Gastrocnemius medialis (tissue), 4 donors: ENCODE data around the gene CHTF8. TPM values are rescaled to one million over a fixed set of nuclear protein-coding genes. Genes with fewer than 3 reads are reported as not detected.

ENCODE experiments used
- ATAC-seq, 2 donors: fragments of 150-250 bp; one replicate each; pipeline ENCODE4 v1.9.1; 2016
- DNase-seq, 2 donors: peaks; one replicate each; pipeline ENCODE4 v3.0.0-alpha.2; 2019
- H3K27ac ChIP-seq, 4 donors: fragments of 200-600 bp; sonication (generic); 1 replicate in 1 of 4; 2 replicates in 3 of 4; pipeline ENCODE4 v1.5.1; 2016 to 2018; ENCODE audit warnings: mild to moderate bottlenecking in 2 of 4, moderate library complexity in 1 of 4
- H3K27me3 ChIP-seq, 3 donors: fragments of 200-600 bp; sonication (generic) in 2 of 3; 1 replicate in 1 of 3; 2 replicates in 2 of 3; pipeline versions ENCODE4 v1.5.1 to v1.6.0; 2016 to 2019; ENCODE audit warnings: mild to moderate bottlenecking in 1 of 3, moderate library complexity in 1 of 3
- H3K36me3 ChIP-seq, 2 donors: fragments of 200-600 bp; sonication (generic) in 1 of 2; one replicate each; pipeline ENCODE4 v1.5.1; 2017 to 2018
- H3K4me1 ChIP-seq, 2 donors: fragments of 200-600 bp; sonication (generic) in 1 of 2; one replicate each; pipeline ENCODE4 v1.5.1; 2016 to 2017; ENCODE audit warnings: mild to moderate bottlenecking in 2 of 2
- H3K4me3 ChIP-seq, 4 donors: fragments of 200-600 bp; sonication (generic) in 3 of 4; 1 replicate in 1 of 4; 2 replicates in 3 of 4; pipeline ENCODE4 v1.5.1; 2016 to 2019; ENCODE audit warnings: mild to moderate bottlenecking in 2 of 4
- H3K9me3 ChIP-seq, 3 donors: fragments of 200-600 bp; sonication (generic) in 2 of 3; 1 replicate in 1 of 3; 2 replicates in 2 of 3; pipeline ENCODE4 v1.5.1; 2016 to 2019
- POLR2A ChIP-seq, 2 donors: fragments of 450-650 bp; IDR thresholded peaks; one replicate each; pipeline ENCODE4 v1.6.1; 2017; ENCODE audit warnings: antibody characterized with exemption in 2 of 2, mild to moderate bottlenecking in 2 of 2, moderate library complexity in 2 of 2
- in situ Hi-C, 4 donors: fragments of 200-750 bp; cut with MboI; loops; one replicate each; pipeline versions ENCODE4 v1.15.0 to v1.8.0; 2017; ENCODE audit warnings: low sequenced_read_pairs in 4 of 4
- intact Hi-C: fragments of 100-400 bp; cut with DNase I; formaldehyde crosslinking; loops from one replicate; pipeline ENCODE4 v1.15.1; 2023; ENCODE audit warnings: low total_unique reads
- total RNA-seq, 4 donors: library from RNA; depleted of rRNA; stranded (reverse); fragments of >200 nt; gene quantifications; one replicate each; pipeline versions ENCODE4 v1.1.0 to v1.2.3, GENCODE V29; 2016
- TF ChIP-seq, protein P1 (sequence below), 5 experiments: fragments of 450-650 bp in 3 of 5; fragments of 200-600 bp in 2 of 5; sonication (generic) in 2 of 5; IDR thresholded peaks in 4 of 5; conservative IDR thresholded peaks in 1 of 5; 1 replicate in 4 of 5; 2 replicates in 1 of 5; pipeline ENCODE4 v1.5.1; 2016 to 2019; ENCODE audit warnings: antibody characterized with exemption in 5 of 5, mild to moderate bottlenecking in 3 of 5, moderate library complexity in 3 of 5

The CHTF8 gene
- total RNA-seq, 4 donors from 2014 or later = 27.3 to 52.3 (median 34.8) TPM

DNA sequence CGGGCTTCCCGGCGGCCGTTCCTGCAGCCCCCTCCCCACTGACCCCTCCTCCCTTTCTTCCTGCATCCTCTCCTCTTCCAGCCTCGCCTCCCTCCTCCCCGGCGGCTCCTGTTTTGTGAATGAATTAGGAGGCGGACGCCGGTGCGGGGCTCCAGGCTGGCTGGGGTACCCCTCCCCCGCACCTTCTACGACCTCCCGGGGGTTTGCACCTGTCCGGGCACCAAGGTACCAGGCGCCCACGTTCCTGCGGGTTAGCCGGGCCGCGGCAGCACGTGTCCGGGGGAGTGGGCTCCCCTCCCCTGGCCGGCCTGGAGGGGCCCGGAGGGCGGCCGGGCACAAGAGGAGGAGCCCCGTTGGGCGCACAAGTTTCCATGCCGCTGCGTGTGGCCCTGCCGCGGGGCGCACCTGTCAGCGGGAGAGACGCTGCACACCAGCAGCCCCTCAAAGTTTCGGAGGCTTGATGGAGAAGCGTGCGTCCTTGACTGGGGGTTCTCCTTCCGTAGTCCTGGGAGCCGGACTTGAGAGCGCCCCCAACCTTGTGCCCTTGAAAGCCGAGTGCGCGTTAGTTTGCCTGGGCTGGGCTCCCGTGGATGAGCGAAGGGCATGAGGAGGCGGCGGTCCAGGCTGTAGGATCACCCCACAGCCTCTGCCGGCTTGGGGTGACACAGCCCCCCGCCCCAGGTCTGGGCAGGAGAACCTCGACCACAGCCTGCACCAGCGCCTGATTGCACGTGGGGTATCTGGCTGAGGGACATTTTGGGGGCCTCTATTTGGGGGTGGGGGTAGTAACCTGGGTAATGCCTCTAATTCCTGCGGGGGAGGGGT lies 25.7 kb downstream of the CHTF8 start:
- in situ Hi-C loops (loop anchor here in 2 of 4 donors (25.0 kb wide), 1 partner anchor 569 kb away; the partner anchor contains the start of gene ZFP90 (in 2 of the 2)), intact Hi-C loops (loop anchor here (5.0 kb wide), 1 partner anchor 204 kb away; no protein-coding TSS in a partner anchor)
- H3K36me3 ChIP-seq = peaks cover 0 to 6% of the 10 kb centered on the region in 2 donors
- ATAC-seq = no peak
- peak overlapping the region; percentile 49 to 59 (median 54) for H3K4me3 ChIP-seq
- H3K27ac ChIP-seq = no peak overlapping the region
- no peaks in the 10 kb centered on the region for H3K27me3 ChIP-seq
- TF ChIP-seq, protein P1, sequence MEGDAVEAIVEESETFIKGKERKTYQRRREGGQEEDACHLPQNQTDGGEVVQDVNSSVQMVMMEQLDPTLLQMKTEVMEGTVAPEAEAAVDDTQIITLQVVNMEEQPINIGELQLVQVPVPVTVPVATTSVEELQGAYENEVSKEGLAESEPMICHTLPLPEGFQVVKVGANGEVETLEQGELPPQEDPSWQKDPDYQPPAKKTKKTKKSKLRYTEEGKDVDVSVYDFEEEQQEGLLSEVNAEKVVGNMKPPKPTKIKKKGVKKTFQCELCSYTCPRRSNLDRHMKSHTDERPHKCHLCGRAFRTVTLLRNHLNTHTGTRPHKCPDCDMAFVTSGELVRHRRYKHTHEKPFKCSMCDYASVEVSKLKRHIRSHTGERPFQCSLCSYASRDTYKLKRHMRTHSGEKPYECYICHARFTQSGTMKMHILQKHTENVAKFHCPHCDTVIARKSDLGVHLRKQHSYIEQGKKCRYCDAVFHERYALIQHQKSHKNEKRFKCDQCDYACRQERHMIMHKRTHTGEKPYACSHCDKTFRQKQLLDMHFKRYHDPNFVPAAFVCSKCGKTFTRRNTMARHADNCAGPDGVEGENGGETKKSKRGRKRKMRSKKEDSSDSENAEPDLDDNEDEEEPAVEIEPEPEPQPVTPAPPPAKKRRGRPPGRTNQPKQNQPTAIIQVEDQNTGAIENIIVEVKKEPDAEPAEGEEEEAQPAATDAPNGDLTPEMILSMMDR (IDR thresholded peaks at IDR 0.05 in 4 of 5, conservative IDR thresholded peaks at IDR 0.05 in 1 of 5) = no peak
- no peak for TF ChIP-seq POLR2A (IDR thresholded peaks at IDR 0.05)
- peaks cover 16 to 19% of the 10 kb centered on the region in 2 donors for H3K4me1 ChIP-seq
- H3K9me3 ChIP-seq = no peaks in the 10 kb centered on the region
- DNase-seq = no peak

DNA sequence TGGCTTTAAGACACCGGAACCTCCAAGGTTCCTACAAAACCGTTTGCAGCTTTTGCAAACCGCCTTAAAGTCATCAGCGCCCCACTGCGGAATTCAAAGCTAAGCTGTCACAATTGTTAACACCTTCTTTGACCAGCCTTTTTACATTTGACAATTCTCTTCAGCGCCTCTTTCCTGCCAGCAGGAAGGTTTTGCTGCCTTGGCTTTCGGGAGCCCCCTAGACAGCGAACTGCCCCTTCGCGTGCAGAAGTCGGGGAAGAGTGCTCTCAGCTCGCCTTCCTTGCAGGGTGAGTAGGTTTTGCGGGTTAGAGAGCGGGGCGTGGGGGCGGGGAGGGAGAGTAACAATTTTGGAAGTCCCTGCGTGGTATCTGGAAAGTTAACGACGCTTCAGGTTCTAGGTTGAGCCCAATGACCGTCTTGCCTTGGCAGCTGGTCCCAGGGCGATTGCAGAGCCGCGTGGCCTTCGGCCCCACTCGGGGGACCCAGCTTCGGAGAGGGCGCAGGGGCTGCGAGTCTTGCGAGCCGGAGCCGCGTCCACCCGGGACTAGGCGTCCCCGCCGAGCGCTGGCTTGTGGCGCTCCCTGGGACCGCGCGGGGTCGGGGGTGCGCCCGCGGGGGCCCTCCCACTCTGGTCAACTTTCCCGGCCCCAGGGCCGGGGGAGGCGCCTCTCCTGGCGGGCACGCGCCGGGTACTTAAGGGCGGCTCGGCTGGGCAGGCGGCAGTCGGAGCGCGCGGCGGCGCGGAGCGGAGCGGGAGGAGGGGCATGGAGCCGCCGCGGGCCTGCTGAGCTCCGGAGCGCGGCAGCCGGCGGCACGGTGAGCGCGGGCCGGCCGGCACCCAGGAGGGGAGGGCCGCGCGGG lies 26.7 kb downstream of the CHTF8 start, which contains the start of gene HAS3:
Gene HAS3 (plus strand): TSS at position 153 of the 861 bp plus-strand sequence. CDS start 3,743 bp downstream, outside the sequence.
- Histone ChIP-seq H3K27ac (peak within 1 kb of the TSS in 1 of 4 donors; percentile 32), H3K27me3 (no peaks in the 10 kb centered on the region)
- in situ Hi-C loops = loop anchor here in 2 of 4 donors (25.0 kb wide), 1 partner anchor 568 kb away; the partner anchor contains the start of gene ZFP90 (in 2 of the 2)

DNA sequence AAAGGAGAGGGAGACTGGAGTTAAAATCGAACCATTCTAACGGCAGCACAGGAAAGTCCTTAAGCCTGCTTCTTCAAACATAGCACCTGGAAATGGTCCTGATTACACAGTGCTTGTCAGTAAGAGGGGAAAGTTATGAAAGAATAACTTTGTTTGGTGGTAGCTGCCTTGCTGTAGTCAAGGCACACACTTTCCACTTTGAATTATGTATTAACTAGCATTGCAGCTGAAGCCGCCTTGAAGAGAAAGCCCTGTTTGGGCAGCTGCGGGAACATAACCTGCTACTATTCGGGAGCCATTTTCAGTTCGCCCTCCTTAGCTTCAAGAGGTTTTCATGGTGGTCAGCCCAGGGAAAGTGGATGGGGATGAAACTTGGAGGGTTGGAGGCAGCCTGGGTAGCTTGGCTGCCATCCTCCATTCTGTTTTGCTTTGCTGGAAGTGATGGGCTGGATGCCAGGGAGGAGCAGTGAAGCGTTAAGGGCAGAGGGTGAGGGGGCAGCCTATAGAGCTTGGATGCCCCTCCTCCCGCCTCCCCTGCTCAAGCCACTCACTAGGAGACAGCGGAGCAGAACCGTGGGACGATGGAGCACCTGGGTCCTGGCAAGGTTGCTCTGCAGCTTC lies 32.2 kb downstream of the CHTF8 start:
- no peak for DNase-seq
- Histone ChIP-seq H3K4me1 (no peaks in the 10 kb centered on the region), H3K4me3 (no peak overlapping the region), H3K36me3 (no peaks in the 10 kb centered on the region), H3K9me3 (no peaks in the 10 kb centered on the region), H3K27me3 (no peaks in the 10 kb centered on the region), H3K27ac (no peak overlapping the region)
- no peak for ATAC-seq
- in situ Hi-C loops (loop anchor here in 2 of 4 donors (25.0 kb wide), 1 partner anchor 563 kb away; the partner anchor contains the start of gene ZFP90 (in 2 of the 2)), intact Hi-C loops (loop anchor here (5.0 kb wide), 1 partner anchor 33 kb away; no protein-coding TSS in a partner anchor)
- TF ChIP-seq, protein P1 (IDR thresholded peaks at IDR 0.05 in 4 of 5, conservative IDR thresholded peaks at IDR 0.05 in 1 of 5) = no peak
- TF ChIP-seq POLR2A (IDR thresholded peaks at IDR 0.05) = no peak

More for the DNA sequence above, 26.7 kb downstream of the CHTF8 start, which contains the start of gene HAS3:
- Histone ChIP-seq H3K36me3 (peaks cover 0 to 6% of the 10 kb centered on the region in 2 donors), H3K9me3 (no peaks in the 10 kb centered on the region), H3K4me1 (peaks cover 16 to 19% of the 10 kb centered on the region in 2 donors), H3K4me3 (peak within 1 kb of the TSS; percentile 50 to 68 (median 56))
- DNase-seq (no peak), ATAC-seq (peak; percentile 66 to 67)
- TF ChIP-seq POLR2A (IDR thresholded peaks at IDR 0.05) = peak; percentile 29 to 60
- TF ChIP-seq, protein P1 (IDR thresholded peaks at IDR 0.05 in 4 of 5, conservative IDR thresholded peaks at IDR 0.05 in 1 of 5) = peak in 1 of 5 experiments; percentile 33
- intact Hi-C loops = loop anchor here (5.0 kb wide), 1 partner anchor 203 kb away; no protein-coding TSS in a partner anchor

DNA sequence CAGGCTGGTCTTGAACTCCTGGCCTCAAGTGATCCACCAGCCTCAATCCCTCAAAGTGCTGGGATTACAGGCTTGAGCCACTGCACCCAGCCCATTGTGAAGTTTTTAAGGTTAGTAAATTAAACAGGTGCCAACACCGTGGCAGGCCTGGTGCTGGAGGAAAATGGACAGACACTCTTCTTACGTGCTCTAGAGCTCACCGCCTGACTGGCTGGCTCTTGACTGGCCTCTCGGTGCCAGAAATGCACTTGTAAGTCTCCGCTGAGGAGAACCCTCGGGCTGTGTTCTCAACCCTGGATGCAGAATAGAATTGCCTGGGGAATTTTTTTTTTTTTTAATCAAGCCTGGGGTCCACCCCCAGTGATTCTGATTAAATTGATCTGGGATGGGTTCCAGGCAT lies 37.2 kb downstream of the CHTF8 start:
- Histone ChIP-seq H3K36me3 (no peaks in the 10 kb centered on the region), H3K4me1 (no peaks in the 10 kb centered on the region), H3K4me3 (no peak overlapping the region), H3K27me3 (no peaks in the 10 kb centered on the region), H3K9me3 (no peaks in the 10 kb centered on the region), H3K27ac (no peak overlapping the region)
- intact Hi-C loops = no loop called here
- in situ Hi-C loops = no loop called here
- TF ChIP-seq, protein P1 (IDR thresholded peaks at IDR 0.05 in 4 of 5, conservative IDR thresholded peaks at IDR 0.05 in 1 of 5) = no peak
- TF ChIP-seq POLR2A (IDR thresholded peaks at IDR 0.05) = no peak
- ATAC-seq (no peak), DNase-seq (no peak)
